Upper lobe of right lung (tissue), 1 donor: ENCODE results near the gene UNC13C. TPM values are rescaled to one million over a fixed set of nuclear protein-coding genes. Genes with fewer than 3 reads are reported as not detected.

Source experiments
- ATAC-seq: fragments of 200-7000 bp; cut with Tn5 transposase; one replicate; pipeline ENCODE4 v1.9.1; 2020; ENCODE audit warnings: mild to moderate bottlenecking, moderate library complexity
- DNase-seq: peaks from one replicate; pipeline ENCODE4 v3.0.0-alpha.2; 2020
- H3K27ac ChIP-seq: fragments of 200-600 bp; one replicate; pipeline ENCODE4 v1.8.0; 2022
- H3K27me3 ChIP-seq: fragments of 200-600 bp; one replicate; pipeline ENCODE4 v1.8.0; 2022; ENCODE audit warnings: mild to moderate bottlenecking
- H3K36me3 ChIP-seq: fragments of 200-600 bp; one replicate; pipeline ENCODE4 v1.8.0; 2022
- H3K4me1 ChIP-seq: fragments of 200-600 bp; one replicate; pipeline ENCODE4 v1.8.0; 2022
- H3K4me3 ChIP-seq: fragments of 200-600 bp; one replicate; pipeline ENCODE4 v1.8.0; 2022; ENCODE audit warnings: mild to moderate bottlenecking
- H3K9me3 ChIP-seq: fragments of 200-600 bp; one replicate; pipeline ENCODE4 v1.8.0; 2022
- intact Hi-C: fragments of 100-400 bp; cut with DNase I; formaldehyde crosslinking; loops from one replicate; pipeline ENCODE4 v1.11.0; 2022
- total RNA-seq: library from RNA; stranded (reverse); fragmentation: NEBNext Ultra II Directional; extraction: Animal tissue kit (Norgen Biotek cat#: 25700); gene quantifications from one replicate; pipeline ENCODE4 v1.2.1, GENCODE V29; 2021
- TF ChIP-seq, protein P1 (sequence below): fragments of 200-600 bp; IDR thresholded peaks from one replicate; pipeline ENCODE4 v1.8.0; 2022; ENCODE audit warnings: antibody characterized with exemption
- donor health status: DM: no; HTN: yes; CAD: no; lungs with severe emphysema.

Gene UNC13C
- total RNA-seq, 1 donor from 2014 or later = 0.14 TPM

DNA sequence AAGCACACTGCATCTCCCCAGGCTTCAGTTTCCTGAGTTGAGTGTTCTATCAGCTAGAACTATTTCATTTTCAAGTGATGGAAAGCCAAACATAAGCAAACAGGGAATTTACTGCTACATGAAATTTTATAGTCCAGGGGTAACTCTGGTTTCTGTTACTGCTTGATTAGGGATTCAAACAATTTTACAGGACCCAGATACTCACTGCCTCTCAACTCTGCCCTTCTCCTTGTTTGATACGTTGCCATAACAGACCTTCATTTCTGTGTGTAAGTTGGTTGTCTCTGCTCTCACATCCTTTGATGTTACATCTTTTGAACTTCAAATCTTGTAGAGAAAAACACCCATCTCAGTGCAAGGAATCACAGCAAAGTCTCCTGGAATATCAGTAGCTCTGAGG lies 572.7 kb downstream of the UNC13C start:
- no peaks in the 10 kb centered on the region for H3K9me3 ChIP-seq
- no peak for DNase-seq
- ATAC-seq = no peak
- H3K27ac ChIP-seq = no peak overlapping the region
- no peaks in the 10 kb centered on the region for H3K27me3 ChIP-seq
- no peak overlapping the region for H3K4me3 ChIP-seq
- intact Hi-C loops = no loop called here
- H3K4me1 ChIP-seq = no peaks in the 10 kb centered on the region
- no peaks in the 10 kb centered on the region for H3K36me3 ChIP-seq
- TF ChIP-seq, protein P1, sequence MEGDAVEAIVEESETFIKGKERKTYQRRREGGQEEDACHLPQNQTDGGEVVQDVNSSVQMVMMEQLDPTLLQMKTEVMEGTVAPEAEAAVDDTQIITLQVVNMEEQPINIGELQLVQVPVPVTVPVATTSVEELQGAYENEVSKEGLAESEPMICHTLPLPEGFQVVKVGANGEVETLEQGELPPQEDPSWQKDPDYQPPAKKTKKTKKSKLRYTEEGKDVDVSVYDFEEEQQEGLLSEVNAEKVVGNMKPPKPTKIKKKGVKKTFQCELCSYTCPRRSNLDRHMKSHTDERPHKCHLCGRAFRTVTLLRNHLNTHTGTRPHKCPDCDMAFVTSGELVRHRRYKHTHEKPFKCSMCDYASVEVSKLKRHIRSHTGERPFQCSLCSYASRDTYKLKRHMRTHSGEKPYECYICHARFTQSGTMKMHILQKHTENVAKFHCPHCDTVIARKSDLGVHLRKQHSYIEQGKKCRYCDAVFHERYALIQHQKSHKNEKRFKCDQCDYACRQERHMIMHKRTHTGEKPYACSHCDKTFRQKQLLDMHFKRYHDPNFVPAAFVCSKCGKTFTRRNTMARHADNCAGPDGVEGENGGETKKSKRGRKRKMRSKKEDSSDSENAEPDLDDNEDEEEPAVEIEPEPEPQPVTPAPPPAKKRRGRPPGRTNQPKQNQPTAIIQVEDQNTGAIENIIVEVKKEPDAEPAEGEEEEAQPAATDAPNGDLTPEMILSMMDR = no peak

- H3K27ac ChIP-seq = no peak overlapping the region
- H3K27me3 ChIP-seq = no peaks in the 10 kb centered on the region
- DNase-seq (no peak), ATAC-seq (no peak)
- H3K36me3 ChIP-seq = no peaks in the 10 kb centered on the region
- intact Hi-C loops = no loop called here
- TF ChIP-seq, protein P1 = no peak
- no peak overlapping the region for H3K4me3 ChIP-seq
- H3K4me1 ChIP-seq = no peaks in the 10 kb centered on the region
- H3K9me3 ChIP-seq = no peaks in the 10 kb centered on the region
Measured at GRCh38 chr15:54556231-54556630, 578.0 kb downstream of the UNC13C start.

GRCh38 chr15:54559405-54560069 lies 581.3 kb downstream of the UNC13C start:
- Histone ChIP-seq H3K27me3 (no peaks in the 10 kb centered on the region), H3K4me1 (no peaks in the 10 kb centered on the region), H3K36me3 (no peaks in the 10 kb centered on the region), H3K4me3 (no peak overlapping the region), H3K27ac (no peak overlapping the region), H3K9me3 (no peaks in the 10 kb centered on the region)
- ATAC-seq (no peak), DNase-seq (no peak)
- TF ChIP-seq, protein P1 = no peak
- intact Hi-C loops = no loop called here

DNA sequence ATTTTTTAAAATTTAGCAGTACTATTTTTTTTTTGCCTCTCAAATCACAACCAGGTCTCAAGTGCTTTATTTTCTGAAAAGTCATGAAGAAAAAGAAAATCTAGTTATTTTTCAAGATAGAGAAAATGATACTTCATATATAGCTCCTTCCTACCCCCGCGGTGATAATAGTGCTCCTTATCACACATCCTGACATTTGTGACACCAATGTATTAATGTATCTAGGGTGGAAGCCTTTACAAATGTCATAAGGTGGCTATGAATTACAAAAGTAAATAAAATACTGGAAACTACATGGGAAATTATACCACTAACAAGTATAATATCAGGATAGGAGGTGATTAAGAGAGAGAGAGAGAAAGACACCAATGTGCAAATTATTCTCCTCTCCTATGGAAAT lies 582.2 kb downstream of the UNC13C start:
- no peaks in the 10 kb centered on the region for H3K4me1 ChIP-seq
- H3K9me3 ChIP-seq = no peaks in the 10 kb centered on the region
- ATAC-seq (no peak), DNase-seq (no peak)
- TF ChIP-seq, protein P1 = no peak
- intact Hi-C loops = no loop called here
- H3K27me3 ChIP-seq = no peaks in the 10 kb centered on the region
- H3K36me3 ChIP-seq = no peaks in the 10 kb centered on the region
- H3K27ac ChIP-seq = no peak overlapping the region
- no peak overlapping the region for H3K4me3 ChIP-seq

GRCh38 chr15:54564166-54564565 lies 585.9 kb downstream of the UNC13C start:
- Histone ChIP-seq H3K27me3 (no peaks in the 10 kb centered on the region), H3K9me3 (no peaks in the 10 kb centered on the region), H3K4me3 (no peak overlapping the region), H3K36me3 (no peaks in the 10 kb centered on the region), H3K27ac (no peak overlapping the region), H3K4me1 (no peaks in the 10 kb centered on the region)
- TF ChIP-seq, protein P1 = no peak
- intact Hi-C loops = no loop called here
- DNase-seq (no peak), ATAC-seq (no peak)

GRCh38 chr15:54566654-54567053 lies 588.4 kb downstream of the UNC13C start:
- no peaks in the 10 kb centered on the region for H3K9me3 ChIP-seq
- H3K36me3 ChIP-seq = no peaks in the 10 kb centered on the region
- ATAC-seq (no peak), DNase-seq (no peak)
- intact Hi-C loops = no loop called here
- H3K4me1 ChIP-seq = no peaks in the 10 kb centered on the region
- H3K27me3 ChIP-seq = no peaks in the 10 kb centered on the region
- H3K27ac ChIP-seq = no peak overlapping the region
- no peak overlapping the region for H3K4me3 ChIP-seq
- TF ChIP-seq, protein P1 = no peak
